Activated B cell treated with CpG ODN at 0.5 μM for 24 hours (primary cell): ENCODE data around the gene CDK14. TPM values are rescaled to one million over a fixed set of nuclear protein-coding genes. Genes with fewer than 3 reads are reported as not detected.

Source experiments
- ATAC-seq: fragments of 200-7000 bp; cut with Tn5 transposase; one replicate; pipeline ENCODE4 v1.10.0; 2021; ENCODE audit warnings: low read depth, mild to moderate bottlenecking, moderate library complexity
- CTCF ChIA-PET: fragments of 350-600 bp; sonication (Branson Sonifier 250); formaldehyde crosslinking; loops from one replicate; lab custom pipeline; 2021; ENCODE audit warnings: antibody characterized with exemption; lab: Charles Lee
- POLR2A ChIA-PET: fragments of 350-600 bp; sonication (Branson Sonifier 250); formaldehyde crosslinking; loops from one replicate; lab custom pipeline; 2021; ENCODE audit warnings: antibody characterized with exemption; lab: Charles Lee
- DNase-seq: peaks from one replicate; pipeline ENCODE4 v3.0.0; 2022
- H3K27ac Mint-ChIP-seq: one replicate; pipeline ENCODE4 v1.8.0; 2020; ENCODE audit warnings: mixed read lengths
- H3K27me3 Mint-ChIP-seq: one replicate; pipeline ENCODE4 v1.8.0; 2021; ENCODE audit warnings: mixed read lengths
- H3K36me3 Mint-ChIP-seq: one replicate; pipeline ENCODE4 v1.8.0; 2021; ENCODE audit warnings: low read depth, mixed read lengths
- H3K4me1 Mint-ChIP-seq: one replicate; pipeline ENCODE4 v1.8.0; 2021; ENCODE audit warnings: mixed read lengths
- H3K4me3 Mint-ChIP-seq: one replicate; pipeline ENCODE4 v1.8.0; 2020; ENCODE audit warnings: mild to moderate bottlenecking, mixed read lengths
- H3K9me3 Mint-ChIP-seq: one replicate; pipeline ENCODE4 v1.8.0; 2020; ENCODE audit warnings: mixed read lengths
- CTCF ChIP-seq: fragments of 200-600 bp; IDR thresholded peaks from one replicate; pipeline ENCODE4 v1.8.0; 2022; ENCODE audit warnings: antibody characterized with exemption, mild to moderate bottlenecking
- intact Hi-C: fragments of 100-400 bp; cut with micrococcal nuclease; formaldehyde crosslinking; loops from one replicate; pipeline ENCODE4 v1.15.1; 2024
- total RNA-seq: library from RNA; stranded (reverse); gene quantifications from 2 replicates; pipeline ENCODE4 v1.2.3, GENCODE V29; 2022

The CDK14 gene
- total RNA-seq, 1 donor from 2014 or later: 140 TPM

- no peaks in the 10 kb centered on the region for H3K9me3 Mint-ChIP-seq
- intact Hi-C loops: loop anchor here (5.0 kb wide), 1 partner anchor 38 kb away; no protein-coding TSS in a partner anchor
- H3K4me3 Mint-ChIP-seq: no peak overlapping the region
- peaks cover 3% of the 10 kb centered on the region for H3K36me3 Mint-ChIP-seq
- no peak for TF ChIP-seq CTCF
- H3K4me1 Mint-ChIP-seq: peaks cover 38% of the 10 kb centered on the region
- CTCF ChIA-PET: interaction anchor here (1.0 kb wide), 1 partner anchor 10 kb away, joined by 3 read pairs; no protein-coding TSS in a partner anchor
- DNase-seq: no peak
- no peak overlapping the region for H3K27ac Mint-ChIP-seq
- ATAC-seq: no peak
- no peaks in the 10 kb centered on the region for H3K27me3 Mint-ChIP-seq
- POLR2A ChIA-PET: no interaction called here
Measured at GRCh38 chr7:90618876-90619275, 22.8 kb downstream of the CDK14 start.

DNA sequence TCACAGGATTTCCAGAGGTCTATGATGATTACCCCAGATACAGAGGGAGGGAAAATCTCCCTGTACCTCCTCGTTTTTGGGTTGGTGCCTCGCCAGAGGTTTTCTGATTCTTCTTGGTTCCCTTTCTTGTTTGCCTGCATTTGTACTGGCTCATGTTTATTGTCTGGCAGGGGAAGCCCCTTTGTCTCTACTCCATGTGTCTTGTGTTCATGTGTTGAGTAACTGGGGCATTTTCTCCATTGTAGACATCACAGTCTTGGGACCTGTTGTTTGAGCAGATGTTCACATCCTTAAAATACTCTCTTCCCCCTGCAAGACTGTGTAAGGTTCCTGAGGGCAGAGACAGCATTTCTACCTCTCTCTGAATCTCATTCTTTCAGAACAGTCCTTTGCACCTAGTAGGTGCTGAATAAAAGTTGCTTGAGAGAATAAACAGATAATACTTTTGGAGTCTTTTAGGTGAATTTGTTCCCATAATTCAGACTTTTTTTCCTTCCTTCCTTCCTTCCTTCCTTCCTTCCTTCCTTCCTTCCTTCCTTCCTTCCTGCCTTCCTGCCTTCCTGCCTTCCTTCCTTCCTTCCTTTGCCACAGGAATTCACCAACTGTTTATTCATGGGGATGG is 25.1 kb downstream of the CDK14 start:
- Mint-ChIP-seq H3K27ac (peak overlapping the region; percentile 1), H3K4me3 (no peak overlapping the region), H3K9me3 (no peaks in the 10 kb centered on the region), H3K27me3 (no peaks in the 10 kb centered on the region), H3K36me3 (peaks cover 3% of the 10 kb centered on the region), H3K4me1 (peaks cover 38% of the 10 kb centered on the region)
- intact Hi-C loops: no loop called here
- no peak for DNase-seq
- POLR2A ChIA-PET: interaction anchor here (0.6 kb wide), 1 partner anchor 477 kb away, joined by 6 read pairs; no protein-coding TSS in a partner anchor
- no peak for TF ChIP-seq CTCF
- peak; percentile 31 for ATAC-seq
- CTCF ChIA-PET: interaction anchor here (0.6 to 1.4 kb wide), 3 partner anchors 25 to 166 kb away, joined by 3 to 4 read pairs (median 4); partner anchors contain the start of gene CDK14

DNA sequence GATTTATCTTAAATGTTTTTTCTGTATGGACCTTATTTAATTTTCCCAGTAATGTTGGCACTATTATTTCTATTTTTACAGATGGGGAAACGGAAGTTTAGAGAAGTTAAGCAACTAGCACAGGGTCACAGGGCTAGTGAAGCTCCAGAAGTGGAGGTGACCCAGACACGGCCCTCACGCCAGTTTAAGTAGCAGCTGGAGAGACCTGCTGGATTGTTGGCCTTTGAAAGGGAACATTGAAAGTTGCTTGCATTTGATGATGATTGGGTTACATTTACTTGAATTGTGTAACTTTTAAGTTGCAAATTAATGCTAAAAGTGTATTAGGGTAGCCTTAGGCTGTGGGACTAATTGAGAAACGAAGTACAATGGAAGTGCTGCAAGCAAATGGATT is 25.6 kb downstream of the CDK14 start:
- no peak for ATAC-seq
- peaks cover 3% of the 10 kb centered on the region for H3K36me3 Mint-ChIP-seq
- peaks cover 38% of the 10 kb centered on the region for H3K4me1 Mint-ChIP-seq
- no peaks in the 10 kb centered on the region for H3K27me3 Mint-ChIP-seq
- ChIA-PET CTCF (no interaction called here), POLR2A (no interaction called here)
- no peak for DNase-seq
- no peaks in the 10 kb centered on the region for H3K9me3 Mint-ChIP-seq
- no peak overlapping the region for H3K27ac Mint-ChIP-seq
- intact Hi-C loops: no loop called here
- no peak for TF ChIP-seq CTCF
- no peak overlapping the region for H3K4me3 Mint-ChIP-seq

- H3K9me3 Mint-ChIP-seq: no peaks in the 10 kb centered on the region
- no peak overlapping the region for H3K27ac Mint-ChIP-seq
- ChIA-PET CTCF (interaction anchor here (0.7 to 1.2 kb wide), 2 partner anchors 17 to 167 kb away, joined by 3 read pairs; no protein-coding TSS in a partner anchor), POLR2A (interaction anchor here (0.7 kb wide), 1 partner anchor 1825 kb away, joined by 7 read pairs; no protein-coding TSS in a partner anchor)
- H3K27me3 Mint-ChIP-seq: no peaks in the 10 kb centered on the region
- no peak for TF ChIP-seq CTCF
- intact Hi-C loops: no loop called here
- DNase-seq (no peak), ATAC-seq (no peak)
- H3K36me3 Mint-ChIP-seq: peaks cover 3% of the 10 kb centered on the region
- H3K4me1 Mint-ChIP-seq: peaks cover 34% of the 10 kb centered on the region
- no peak overlapping the region for H3K4me3 Mint-ChIP-seq
Measured at GRCh38 chr7:90622670-90623069, 26.5 kb downstream of the CDK14 start.

DNA sequence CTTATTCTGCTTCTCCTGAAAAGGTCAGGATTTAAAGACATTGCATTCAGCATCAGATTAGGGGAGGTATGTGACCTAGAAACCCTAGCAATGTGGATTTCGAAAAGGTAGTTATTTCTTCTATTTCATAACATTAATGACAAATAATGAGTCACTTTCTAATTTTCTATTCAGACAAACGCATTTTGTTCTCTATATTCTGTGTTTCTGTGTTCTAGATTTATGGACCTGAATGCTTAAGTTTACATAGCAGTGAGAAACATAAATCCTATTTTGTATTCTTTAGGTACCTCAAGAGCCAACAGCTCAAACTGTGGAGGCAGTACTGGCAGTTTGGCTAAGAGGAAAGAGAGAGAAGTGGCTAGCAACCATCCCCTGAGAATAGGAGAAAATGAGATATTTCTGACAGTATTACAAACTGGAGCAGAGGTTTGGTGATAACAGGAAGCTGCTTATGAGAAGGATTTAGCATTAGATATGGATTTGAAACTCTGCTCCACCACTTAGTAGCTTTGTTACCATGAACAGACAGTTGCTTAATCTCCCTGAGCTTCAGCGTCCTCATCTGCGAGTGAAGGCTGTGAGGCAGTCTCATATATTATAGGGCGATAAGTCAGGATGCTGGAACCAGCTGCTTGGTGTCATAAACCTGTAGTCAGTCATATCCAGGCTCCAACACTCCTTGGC is 28.2 kb downstream of the CDK14 start:
- Mint-ChIP-seq H3K4me3 (no peak overlapping the region), H3K27ac (no peak overlapping the region), H3K9me3 (no peaks in the 10 kb centered on the region), H3K4me1 (peaks cover 36% of the 10 kb centered on the region), H3K36me3 (peaks cover 3% of the 10 kb centered on the region), H3K27me3 (no peaks in the 10 kb centered on the region)
- ChIA-PET POLR2A (interaction anchor here (1.8 kb wide), 1 partner anchor 28 kb away, joined by 4 read pairs; the partner anchor contains the start of gene CDK14), CTCF (interaction anchor here (1.1 kb wide), 1 partner anchor 169 kb away, joined by 3 read pairs; no protein-coding TSS in a partner anchor)
- intact Hi-C loops: no loop called here
- TF ChIP-seq CTCF: no peak
- DNase-seq: no peak
- ATAC-seq: no peak
